ENCODE measurements around the gene CD164.
"Not testable (repeated sequence)": the region's sequence is repeated elsewhere in the genome, so short reads cannot be mapped to it uniquely, and the experiment has no call there.

Gene CD164

DNA sequence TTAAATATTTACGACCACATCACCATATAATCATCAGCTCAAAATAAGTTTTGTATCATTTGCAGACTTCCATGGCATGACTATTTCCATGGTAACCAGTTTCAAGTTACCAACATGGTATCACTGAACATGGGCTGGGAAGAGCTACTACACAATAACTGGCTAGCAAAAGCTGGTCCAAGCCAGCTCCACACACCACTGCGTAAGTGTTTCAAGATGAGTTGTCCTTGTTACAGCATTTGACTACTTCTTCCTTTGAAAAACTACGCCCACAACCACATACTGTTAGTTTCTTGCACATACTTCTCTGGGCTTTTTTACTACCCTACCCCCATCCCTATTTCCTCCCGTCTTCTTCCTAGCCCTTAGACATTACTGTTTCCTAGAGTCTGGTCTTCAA is 8.5 kb downstream of the CD164 start:
- no peaks in the 10 kb centered on the region for H3K4me1 ChIP-seq (ENCODE audit: control insufficient read depth, insufficient read depth, low read length)
- H3K27ac ChIP-seq (ENCODE audit: low read depth, low read length), result no peak overlapping the region
- H3K27me3 ChIP-seq (ENCODE audit: control insufficient read depth, insufficient read depth, low read length), result no peaks in the 10 kb centered on the region
- H3K4me3 ChIP-seq (ENCODE audit: low read depth, low read length), result no peak overlapping the region
- H3K9me3 ChIP-seq (ENCODE audit: control insufficient read depth, insufficient read depth, low read depth, low read length), result no peaks in the 10 kb centered on the region
- H3K36me3 ChIP-seq (ENCODE audit: control insufficient read depth, insufficient read depth, low read length), result peaks cover 95% of the 10 kb centered on the region
- no peak overlapping the region for H3K9ac ChIP-seq (ENCODE audit: low read length)

- Histone ChIP-seq H3K4me1 (ENCODE audit: control insufficient read depth, insufficient read depth, low read length) (no peaks in the 10 kb centered on the region), H3K9ac (ENCODE audit: low read length) (no peak overlapping the region), H3K27ac (ENCODE audit: low read depth, low read length) (no peak overlapping the region), H3K27me3 (ENCODE audit: control insufficient read depth, insufficient read depth, low read length) (no peaks in the 10 kb centered on the region), H3K4me3 (ENCODE audit: low read depth, low read length) (no peak overlapping the region), H3K36me3 (ENCODE audit: control insufficient read depth, insufficient read depth, low read length) (peaks cover 97% of the 10 kb centered on the region), H3K9me3 (ENCODE audit: control insufficient read depth, insufficient read depth, low read depth, low read length) (no peaks in the 10 kb centered on the region)
Observed at GRCh38 chr6:109373331-109373730, 8.9 kb downstream of the CD164 start.

GRCh38 chr6:109372130-109372529 is 10.1 kb downstream of the CD164 start:
- Histone ChIP-seq H3K9ac (ENCODE audit: low read length) (no peak overlapping the region), H3K27ac (ENCODE audit: low read depth, low read length) (no peak overlapping the region), H3K9me3 (ENCODE audit: control insufficient read depth, insufficient read depth, low read depth, low read length) (no peaks in the 10 kb centered on the region), H3K4me1 (ENCODE audit: control insufficient read depth, insufficient read depth, low read length) (no peaks in the 10 kb centered on the region), H3K4me3 (ENCODE audit: low read depth, low read length) (no peak overlapping the region), H3K27me3 (ENCODE audit: control insufficient read depth, insufficient read depth, low read length) (no peaks in the 10 kb centered on the region), H3K36me3 (ENCODE audit: control insufficient read depth, insufficient read depth, low read length) (peaks cover 97% of the 10 kb centered on the region)

DNA sequence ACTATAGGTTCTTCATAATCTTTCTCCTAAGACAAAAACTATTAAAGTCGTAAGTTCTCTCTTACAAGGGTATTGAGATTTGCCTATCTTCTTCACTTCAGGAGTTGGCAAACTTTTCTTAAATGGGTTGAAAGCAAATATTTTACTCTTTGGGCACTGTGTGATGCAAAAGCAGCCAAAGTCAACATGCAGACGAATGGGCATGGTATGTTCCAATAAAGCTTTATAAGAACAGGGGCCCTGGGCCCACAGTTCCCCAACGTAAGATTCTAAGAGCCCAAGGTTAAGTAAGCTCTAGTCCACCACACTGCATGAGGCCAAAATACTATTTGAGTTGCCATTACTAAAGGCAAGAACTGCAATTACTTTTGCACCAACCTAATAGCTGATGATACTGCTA is 11.5 kb downstream of the CD164 start:
- Histone ChIP-seq H3K4me1 (ENCODE audit: control insufficient read depth, insufficient read depth, low read length) (no peaks in the 10 kb centered on the region), H3K9ac (ENCODE audit: low read length) (no peak overlapping the region), H3K9me3 (ENCODE audit: control insufficient read depth, insufficient read depth, low read depth, low read length) (no peaks in the 10 kb centered on the region), H3K4me3 (ENCODE audit: low read depth, low read length) (no peak overlapping the region), H3K27me3 (ENCODE audit: control insufficient read depth, insufficient read depth, low read length) (no peaks in the 10 kb centered on the region), H3K36me3 (ENCODE audit: control insufficient read depth, insufficient read depth, low read length) (peaks cover 97% of the 10 kb centered on the region), H3K27ac (ENCODE audit: low read depth, low read length) (no peak overlapping the region)

DNA sequence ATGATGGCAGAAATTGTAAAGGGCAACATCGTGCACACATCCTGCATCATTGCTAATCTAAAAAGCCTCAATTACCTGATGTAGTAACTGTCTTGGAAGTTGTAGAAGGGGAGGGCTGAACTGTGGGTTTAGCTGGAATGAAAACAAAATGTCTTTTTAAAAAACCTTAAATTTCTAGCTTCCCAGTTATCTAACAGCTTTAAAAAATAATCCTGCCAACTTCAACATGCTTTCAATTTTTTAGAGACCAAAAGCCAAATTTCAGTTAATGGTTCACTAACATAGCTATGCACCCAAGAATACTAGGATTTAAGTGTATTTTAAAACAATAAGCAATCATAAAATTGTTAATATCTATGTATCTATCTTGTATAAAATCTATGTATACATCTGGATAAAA is 11.9 kb downstream of the CD164 start:
- Histone ChIP-seq H3K36me3 (ENCODE audit: control insufficient read depth, insufficient read depth, low read length) (peaks cover 95% of the 10 kb centered on the region), H3K4me1 (ENCODE audit: control insufficient read depth, insufficient read depth, low read length) (no peaks in the 10 kb centered on the region)

DNA sequence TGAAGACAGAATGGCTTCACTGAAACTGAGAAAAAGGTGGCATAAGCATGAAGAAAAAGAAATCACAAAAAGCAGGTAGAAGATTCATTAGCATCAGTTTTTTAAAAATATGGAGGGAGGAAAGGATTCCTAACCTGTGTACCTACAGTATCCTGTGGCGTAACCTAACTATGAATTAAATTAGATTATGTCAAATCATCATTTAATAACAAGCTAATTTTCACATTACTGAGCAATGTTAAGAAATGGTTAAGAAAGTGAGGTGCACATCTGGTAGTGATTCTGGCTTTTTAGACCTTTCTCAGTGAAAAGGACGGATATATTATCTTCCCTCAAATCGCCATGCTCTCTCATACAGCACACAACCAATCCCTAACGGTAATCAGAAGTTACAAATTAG is 12.5 kb downstream of the CD164 start:
- Histone ChIP-seq H3K9ac (ENCODE audit: low read length) (no peak overlapping the region), H3K9me3 (ENCODE audit: control insufficient read depth, insufficient read depth, low read depth, low read length) (no peaks in the 10 kb centered on the region), H3K4me3 (ENCODE audit: low read depth, low read length) (no peak overlapping the region), H3K36me3 (ENCODE audit: control insufficient read depth, insufficient read depth, low read length) (peaks cover 94% of the 10 kb centered on the region), H3K27ac (ENCODE audit: low read depth, low read length) (no peak overlapping the region), H3K27me3 (ENCODE audit: control insufficient read depth, insufficient read depth, low read length) (no peaks in the 10 kb centered on the region), H3K4me1 (ENCODE audit: control insufficient read depth, insufficient read depth, low read length) (no peaks in the 10 kb centered on the region)

More for the DNA sequence above, 11.9 kb downstream of the CD164 start:
- H3K4me3 ChIP-seq (ENCODE audit: low read depth, low read length), result no peak overlapping the region
- H3K27ac ChIP-seq (ENCODE audit: low read depth, low read length), result 0 out of 2 replicates have a peak overlapping the region, but pooled peaks have one; percentile 16
- no peak overlapping the region for H3K9ac ChIP-seq (ENCODE audit: low read length)
- H3K27me3 ChIP-seq (ENCODE audit: control insufficient read depth, insufficient read depth, low read length), result no peaks in the 10 kb centered on the region
- H3K9me3 ChIP-seq (ENCODE audit: control insufficient read depth, insufficient read depth, low read depth, low read length), result no peaks in the 10 kb centered on the region

GRCh38 chr6:109364382-109365078 is 17.7 kb downstream of the CD164 start:
- not testable (repeated sequence) for H3K4me3 ChIP-seq (ENCODE audit: low read depth, low read length); H3K9me3 ChIP-seq (ENCODE audit: control insufficient read depth, insufficient read depth, low read depth, low read length); H3K4me1 ChIP-seq (ENCODE audit: control insufficient read depth, insufficient read depth, low read length); H3K9ac ChIP-seq (ENCODE audit: low read length); H3K27ac ChIP-seq (ENCODE audit: low read depth, low read length); H3K27me3 ChIP-seq (ENCODE audit: control insufficient read depth, insufficient read depth, low read length)
- H3K36me3 ChIP-seq (ENCODE audit: control insufficient read depth, insufficient read depth, low read length), result peaks cover 80% of the 10 kb centered on the region

- Histone ChIP-seq H3K9ac (ENCODE audit: low read length) (no peak overlapping the region), H3K27ac (ENCODE audit: low read depth, low read length) (no peak overlapping the region), H3K36me3 (ENCODE audit: control insufficient read depth, insufficient read depth, low read length) (peaks cover 78% of the 10 kb centered on the region), H3K27me3 (ENCODE audit: control insufficient read depth, insufficient read depth, low read length) (no peaks in the 10 kb centered on the region), H3K9me3 (ENCODE audit: control insufficient read depth, insufficient read depth, low read depth, low read length) (no peaks in the 10 kb centered on the region; the same call in 1 of the 2 replicates), H3K4me3 (ENCODE audit: low read depth, low read length) (no peak overlapping the region), H3K4me1 (ENCODE audit: control insufficient read depth, insufficient read depth, low read length) (no peaks in the 10 kb centered on the region)
Observed at GRCh38 chr6:109363753-109364152, 18.5 kb downstream of the CD164 start.

- Histone ChIP-seq H3K9ac (ENCODE audit: low read length) (no peak overlapping the region), H3K36me3 (ENCODE audit: control insufficient read depth, insufficient read depth, low read length) (peaks cover 72% of the 10 kb centered on the region), H3K4me3 (ENCODE audit: low read depth, low read length) (no peak overlapping the region), H3K27ac (ENCODE audit: low read depth, low read length) (no peak overlapping the region), H3K9me3 (ENCODE audit: control insufficient read depth, insufficient read depth, low read depth, low read length) (no peaks in the 10 kb centered on the region; the same call in 1 of the 2 replicates), H3K27me3 (ENCODE audit: control insufficient read depth, insufficient read depth, low read length) (no peaks in the 10 kb centered on the region), H3K4me1 (ENCODE audit: control insufficient read depth, insufficient read depth, low read length) (no peaks in the 10 kb centered on the region)
Observed at GRCh38 chr6:109362102-109362884, 20.0 kb downstream of the CD164 start.

- peaks cover 12% of the 10 kb centered on the region for H3K9me3 ChIP-seq (ENCODE audit: control insufficient read depth, insufficient read depth, low read depth, low read length)
- H3K9ac ChIP-seq (ENCODE audit: low read length), result no peak overlapping the region
- no peak overlapping the region for H3K4me3 ChIP-seq (ENCODE audit: low read depth, low read length)
- peaks cover 71% of the 10 kb centered on the region for H3K36me3 ChIP-seq (ENCODE audit: control insufficient read depth, insufficient read depth, low read length)
- no peaks in the 10 kb centered on the region for H3K27me3 ChIP-seq (ENCODE audit: control insufficient read depth, insufficient read depth, low read length)
- no peak overlapping the region for H3K27ac ChIP-seq (ENCODE audit: low read depth, low read length)
- no peaks in the 10 kb centered on the region for H3K4me1 ChIP-seq (ENCODE audit: control insufficient read depth, insufficient read depth, low read length)
Observed at GRCh38 chr6:109360791-109361190, 21.5 kb downstream of the CD164 start.

DNA sequence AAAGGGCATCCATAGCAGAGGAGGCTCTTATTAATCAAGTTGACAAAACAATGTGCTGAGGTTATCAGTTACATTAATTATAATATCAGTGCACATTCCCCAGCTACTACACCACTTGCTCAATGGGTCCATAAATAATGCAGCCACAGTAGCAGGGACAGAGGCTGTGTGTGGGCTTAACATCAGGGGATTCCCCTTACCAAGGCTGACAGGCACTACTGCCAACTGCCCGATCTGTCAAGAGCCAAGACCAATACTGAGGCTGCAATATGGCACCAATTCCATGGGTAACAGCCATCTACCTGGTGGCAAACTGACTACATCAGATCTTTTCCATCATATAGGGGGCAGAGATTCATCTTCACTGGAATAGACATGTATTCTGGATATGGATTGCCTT is 22.0 kb downstream of the CD164 start:
- no peak overlapping the region for H3K4me3 ChIP-seq (ENCODE audit: low read depth, low read length)
- peaks cover 12% of the 10 kb centered on the region for H3K9me3 ChIP-seq (ENCODE audit: control insufficient read depth, insufficient read depth, low read depth, low read length)
- H3K27ac ChIP-seq (ENCODE audit: low read depth, low read length), result no peak overlapping the region
- H3K36me3 ChIP-seq (ENCODE audit: control insufficient read depth, insufficient read depth, low read length), result peaks cover 72% of the 10 kb centered on the region
- H3K4me1 ChIP-seq (ENCODE audit: control insufficient read depth, insufficient read depth, low read length), result no peaks in the 10 kb centered on the region
- no peaks in the 10 kb centered on the region for H3K27me3 ChIP-seq (ENCODE audit: control insufficient read depth, insufficient read depth, low read length)
- no peak overlapping the region for H3K9ac ChIP-seq (ENCODE audit: low read length)

Data from HUES6 (cell line).